Large intestine (tissue), 12 donors: Measurements from ENCODE around the gene DSC3. TPM values are rescaled to one million over a fixed set of nuclear protein-coding genes. Genes with fewer than 3 reads are reported as not detected.

Experiments
- DNase-seq, 2 donors: peaks; one replicate each; pipeline versions ENCODE4 v3.0.0 to v3.0.0-alpha.2; 2013
- H3K27ac ChIP-seq: one replicate; pipeline ENCODE4 v1.5.1; 2013; ENCODE audit warnings: low read length
- H3K27me3 ChIP-seq: 2 replicates; pipeline ENCODE4 v1.6.1; 2013; ENCODE audit warnings: low read length; ENCODE audit not compliant: control insufficient read depth, insufficient read depth
- H3K36me3 ChIP-seq: 2 replicates; pipeline ENCODE4 v1.6.1; 2013; ENCODE audit warnings: low read length; ENCODE audit not compliant: control insufficient read depth, insufficient read depth
- H3K4me1 ChIP-seq: one replicate; pipeline ENCODE4 v1.6.1; 2013; ENCODE audit warnings: low read length; ENCODE audit not compliant: control insufficient read depth, insufficient read depth
- H3K4me3 ChIP-seq: one replicate; pipeline ENCODE4 v1.5.1; 2013; ENCODE audit warnings: low read length
- H3K9me3 ChIP-seq: one replicate; pipeline ENCODE4 v1.6.1; 2013; ENCODE audit warnings: mild to moderate bottlenecking, low read depth, low read length, moderate library complexity; ENCODE audit not compliant: control insufficient read depth
- WGBS: methylation state at CpG from one replicate; pipeline ENCODE4 v1.1.5; 2013; ENCODE audit warnings: low lambda C conversion rate; ENCODE audit not compliant: insufficient coverage; 5-methylcytosine and 5-hydroxymethylcytosine counted together
- long read RNA-seq, 11 donors: transcript quantifications; one replicate each; lab custom pipeline, GENCODE V29; 2026
- polyA plus RNA-seq: library from polyadenylated mRNA; unstranded; fragments of 120-200 nt; gene quantifications from one replicate; pipeline ENCODE4 v1.2.1, GENCODE V29; 2013

Gene DSC3
- 3.4 TPM for polyA plus RNA-seq
- long read RNA-seq, donor 1, result 0 reads
- long read RNA-seq, donor 2, result 0 reads
- long read RNA-seq, donor 3, result 0 reads
- long read RNA-seq, donor 4, result 0 reads
- long read RNA-seq, donor 5, result 0 reads
- long read RNA-seq, donor 6, result 0 reads
- long read RNA-seq, donor 7, result 0 reads
- long read RNA-seq, donor 8, result 0 reads
- long read RNA-seq, donor 9, result 0 reads
- long read RNA-seq, donor 10, result 0 reads
- long read RNA-seq, donor 11, result 0 reads

DNA sequence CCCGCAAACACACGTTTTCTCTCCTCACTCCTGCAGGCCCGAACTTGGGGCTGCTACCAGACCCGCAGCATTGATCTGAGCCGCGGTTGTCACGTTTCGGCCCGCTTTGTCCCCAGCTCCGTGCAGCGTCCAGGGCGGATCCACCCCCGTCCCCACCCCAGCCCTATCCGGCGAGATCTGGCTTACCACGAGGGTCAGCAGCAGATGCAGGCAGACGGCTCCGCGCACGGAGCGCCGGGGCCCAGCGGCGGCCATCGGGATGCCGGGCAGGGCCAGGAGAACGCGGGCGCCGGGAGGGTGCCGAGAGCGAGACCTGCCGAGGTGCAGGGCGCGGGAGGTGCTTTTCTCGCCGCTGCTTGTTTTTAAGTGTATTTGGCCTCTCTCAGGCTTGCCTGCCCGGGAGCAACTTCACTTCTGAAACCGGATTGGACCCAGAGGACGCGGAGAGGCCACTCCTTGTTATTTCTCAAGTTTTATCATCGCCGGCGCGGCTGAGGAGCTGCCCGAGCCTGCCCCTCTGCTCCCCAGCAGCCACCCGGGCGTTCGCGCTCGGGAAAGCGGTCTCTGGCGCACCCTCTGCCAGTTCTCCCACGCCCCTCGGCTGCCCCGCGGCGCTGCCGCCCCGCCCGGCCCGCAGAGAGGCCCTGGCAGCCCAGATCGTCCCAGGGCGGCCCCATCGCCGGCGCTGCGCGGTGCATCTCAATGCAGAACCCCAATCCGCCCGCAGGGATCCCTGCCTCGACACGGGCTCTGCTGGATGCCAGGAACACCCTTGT, at the start of gene DSC3:
DSC3 (minus strand) TSS at position 337 of the 776 bp plus-strand sequence; CDS start at position 255, 82 bp downstream.
- DNase-seq, result peak; percentile 19 to 70
- H3K4me1 ChIP-seq, result peaks cover 14% of the 10 kb centered on the region
- no peaks in the 10 kb centered on the region for H3K36me3 ChIP-seq
- peaks cover 6% of the 10 kb centered on the region for H3K9me3 ChIP-seq
- no peak within 1 kb of the TSS for H3K27ac ChIP-seq
- H3K4me3 ChIP-seq, result peak within 1 kb of the TSS; percentile 30
- peaks cover 57% of the 10 kb centered on the region for H3K27me3 ChIP-seq
- WGBS, result no CpG with 5 or more reads among the region's 73 CpGs

DNA sequence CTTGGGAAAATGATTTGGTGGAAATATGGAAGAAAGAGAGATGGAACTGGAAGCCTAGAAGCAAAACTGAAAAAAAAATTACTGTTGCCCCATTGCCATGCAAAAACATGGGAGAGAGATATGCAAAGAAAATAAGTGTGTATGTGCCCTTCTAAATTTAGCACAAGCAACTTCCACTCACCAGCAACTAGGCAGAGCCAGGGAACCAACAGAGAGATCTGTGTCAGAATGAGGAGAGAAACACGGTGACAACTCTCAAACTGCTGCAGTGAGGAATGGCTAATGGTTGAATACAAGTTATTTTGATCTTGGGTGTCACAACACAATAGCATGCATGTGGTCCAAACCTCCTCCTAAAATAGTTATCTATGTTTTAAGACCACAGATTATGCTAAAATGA, 48.8 kb upstream of the DSC3 start:
- WGBS, result no CpG with 5 or more reads among the region's 1 CpG
- Histone ChIP-seq H3K9me3 (no peaks in the 10 kb centered on the region), H3K4me1 (no peaks in the 10 kb centered on the region), H3K27ac (no peak overlapping the region), H3K36me3 (peaks cover 46% of the 10 kb centered on the region), H3K27me3 (no peaks in the 10 kb centered on the region), H3K4me3 (no peak overlapping the region)
- DNase-seq, result no peak

- Histone ChIP-seq H3K4me1 (no peaks in the 10 kb centered on the region), H3K36me3 (peaks cover 46% of the 10 kb centered on the region), H3K27me3 (no peaks in the 10 kb centered on the region), H3K27ac (no peak overlapping the region), H3K4me3 (no peak overlapping the region), H3K9me3 (no peaks in the 10 kb centered on the region)
- WGBS, result no CpG with 5 or more reads among the region's 3 CpGs
- DNase-seq, result no peak
Measured at GRCh38 chr18:31088532-31088931, 46.0 kb upstream of the DSC3 start.

GRCh38 chr18:31079973-31080372, 37.4 kb upstream of the DSC3 start:
- Histone ChIP-seq H3K36me3 (peaks cover 32% of the 10 kb centered on the region), H3K4me3 (no peak overlapping the region), H3K4me1 (no peaks in the 10 kb centered on the region), H3K27me3 (no peaks in the 10 kb centered on the region), H3K27ac (no peak overlapping the region), H3K9me3 (no peaks in the 10 kb centered on the region)
- no peak for DNase-seq
- 100% methylated on average over 1 of the region's 3 CpGs for WGBS

GRCh38 chr18:31077878-31078277, 35.3 kb upstream of the DSC3 start:
- Histone ChIP-seq H3K27ac (no peak overlapping the region), H3K27me3 (no peaks in the 10 kb centered on the region), H3K36me3 (peaks cover 45% of the 10 kb centered on the region), H3K4me3 (no peak overlapping the region), H3K4me1 (no peaks in the 10 kb centered on the region), H3K9me3 (no peaks in the 10 kb centered on the region)
- 100% methylated on average over 1 of the region's 1 CpG for WGBS
- DNase-seq, result no peak

DNA sequence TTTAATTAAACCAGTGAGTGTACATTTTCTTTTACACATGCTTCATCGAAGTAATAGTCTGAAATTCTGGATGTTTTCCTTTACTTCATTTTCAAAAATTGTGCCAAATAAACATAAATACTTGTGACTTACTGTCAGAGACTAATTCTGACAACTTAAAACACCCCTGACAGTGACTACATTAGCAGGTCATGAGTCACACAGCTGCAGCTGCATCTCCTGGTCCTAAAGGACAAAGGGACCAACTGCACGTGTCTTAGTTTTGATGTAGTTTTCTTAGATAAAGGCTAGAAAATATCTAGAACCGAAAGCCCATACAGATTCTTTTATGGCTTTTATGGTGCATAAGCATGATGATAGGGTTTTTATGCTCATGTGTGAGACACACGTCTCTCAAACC, 29.6 kb upstream of the DSC3 start:
- Histone ChIP-seq H3K27ac (no peak overlapping the region), H3K36me3 (peaks cover 47% of the 10 kb centered on the region), H3K27me3 (no peaks in the 10 kb centered on the region), H3K4me3 (no peak overlapping the region), H3K4me1 (no peaks in the 10 kb centered on the region), H3K9me3 (no peaks in the 10 kb centered on the region)
- no peak for DNase-seq
- WGBS, result 81% methylated on average over 3 of the region's 4 CpGs

DNA sequence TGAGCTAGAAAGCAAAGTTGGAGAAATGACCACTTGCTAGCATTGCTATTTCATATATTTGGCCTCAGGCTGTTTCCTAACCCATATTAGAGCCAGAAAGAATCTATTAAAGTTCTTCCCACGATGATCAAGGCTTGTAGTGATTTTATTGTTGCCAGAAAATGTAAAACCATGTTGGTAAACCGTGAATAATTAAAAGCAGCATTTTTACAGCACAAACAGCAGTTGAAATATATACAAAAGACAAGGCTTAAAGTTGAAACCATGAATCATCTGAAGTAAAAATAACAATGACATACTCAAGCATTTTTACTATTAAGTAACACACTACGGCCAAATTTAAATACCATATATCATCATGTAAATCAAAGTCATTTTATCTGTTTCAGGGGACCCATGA, 27.7 kb upstream of the DSC3 start:
- H3K4me1 ChIP-seq, result no peaks in the 10 kb centered on the region
- peaks cover 47% of the 10 kb centered on the region for H3K36me3 ChIP-seq
- H3K27ac ChIP-seq, result no peak overlapping the region
- no peak for DNase-seq
- no peaks in the 10 kb centered on the region for H3K9me3 ChIP-seq
- no peaks in the 10 kb centered on the region for H3K27me3 ChIP-seq
- 88% methylated on average over 3 of the region's 3 CpGs for whole genome bisulfite sequencing
- no peak overlapping the region for H3K4me3 ChIP-seq

- Histone ChIP-seq H3K36me3 (peaks cover 27% of the 10 kb centered on the region), H3K9me3 (no peaks in the 10 kb centered on the region), H3K4me3 (no peak overlapping the region), H3K27ac (no peak overlapping the region), H3K4me1 (no peaks in the 10 kb centered on the region), H3K27me3 (no peaks in the 10 kb centered on the region)
- WGBS, result no CpG with 5 or more reads among the region's 1 CpG
- DNase-seq, result no peak
Measured at GRCh38 chr18:31066266-31066665, 23.7 kb upstream of the DSC3 start.

GRCh38 chr18:31065036-31065773, 22.7 kb upstream of the DSC3 start:
- Histone ChIP-seq H3K4me1 (no peaks in the 10 kb centered on the region), H3K36me3 (peaks cover 22% of the 10 kb centered on the region), H3K27me3 (no peaks in the 10 kb centered on the region), H3K9me3 (no peaks in the 10 kb centered on the region), H3K4me3 (no peak overlapping the region), H3K27ac (no peak overlapping the region)
- WGBS, result 94% methylated on average over 3 of the region's 6 CpGs
- no peak for DNase-seq

DNA sequence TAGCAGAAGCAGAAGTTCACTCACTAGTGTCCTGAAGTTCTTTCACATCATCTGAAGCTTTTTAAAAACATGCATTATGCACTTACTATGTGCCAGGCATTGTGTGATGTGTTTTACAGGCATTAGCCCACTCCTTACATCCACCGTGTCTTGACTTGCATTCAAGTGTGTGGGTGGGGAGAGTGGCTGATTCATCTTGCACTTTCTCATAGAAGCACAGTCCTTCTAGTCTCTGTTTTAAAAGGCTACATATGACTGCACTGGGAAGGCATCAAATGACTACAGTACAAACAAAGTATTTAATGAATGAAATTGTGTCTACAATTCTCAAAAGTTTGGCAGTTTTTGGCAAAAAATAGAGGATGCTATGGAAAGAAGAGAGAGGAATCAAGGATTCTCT, 21.6 kb upstream of the DSC3 start:
- WGBS, result 100% methylated on average over 1 of the region's 1 CpG
- H3K9me3 ChIP-seq, result no peaks in the 10 kb centered on the region

More for the DNA sequence above, 21.6 kb upstream of the DSC3 start:
- H3K4me3 ChIP-seq, result no peak overlapping the region
- peaks cover 16% of the 10 kb centered on the region for H3K36me3 ChIP-seq
- no peak overlapping the region for H3K27ac ChIP-seq
- no peaks in the 10 kb centered on the region for H3K27me3 ChIP-seq
- no peaks in the 10 kb centered on the region for H3K4me1 ChIP-seq
- no peak for DNase-seq
